GM18507 (cell line): Measurements from ENCODE around the gene DNAH2.

Experiments
- DNase-seq: peaks from one replicate; pipeline ENCODE4 v3.0.0; 2011; ENCODE audit warnings: low read depth; ENCODE audit not compliant: insufficient read length; ENCODE audit errors: extremely low spot score
- FAIRE-seq: peaks from 2 replicates; lab custom pipeline; 2011; peaks lifted over from hg19 to GRCh38; lab: Jason Lieb, UNC

DNAH2 gene

DNA sequence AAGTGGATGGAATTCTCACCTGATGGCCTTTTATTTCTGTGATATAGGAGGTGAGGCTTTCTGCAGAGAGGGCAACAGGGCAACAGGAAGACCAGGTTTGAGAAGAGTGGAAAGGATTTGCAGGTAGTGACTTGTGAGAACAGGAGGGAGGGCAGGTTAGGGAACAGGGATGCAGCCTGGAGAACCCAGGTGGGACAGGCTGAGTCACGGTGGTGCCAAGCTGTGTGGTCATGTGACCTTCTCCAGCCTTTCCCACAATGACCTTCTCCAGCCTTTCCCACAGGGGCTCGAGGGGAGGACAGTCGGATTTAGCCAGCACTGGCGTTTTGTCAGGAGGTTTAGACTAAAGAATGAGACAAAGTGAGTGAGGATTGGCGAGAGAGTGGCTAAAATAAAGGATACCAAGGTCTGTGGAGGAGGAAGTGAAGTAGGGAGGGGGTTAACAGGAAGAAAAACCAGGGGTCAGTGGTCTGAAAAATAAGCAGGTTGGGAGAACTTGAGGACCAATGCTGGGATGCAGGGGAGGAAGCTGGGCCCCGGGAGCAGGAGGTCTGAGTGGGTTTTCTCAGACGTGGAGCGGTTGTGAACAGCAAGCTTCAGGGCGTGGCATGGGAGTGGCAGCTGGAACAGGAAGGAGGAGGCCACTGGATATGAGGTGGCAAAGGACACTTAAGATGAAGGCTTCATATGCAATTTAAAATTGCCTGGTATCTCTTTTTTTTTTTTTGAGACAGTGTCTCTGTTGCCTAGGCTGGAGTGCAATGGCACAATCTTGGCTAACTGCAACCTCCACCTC is 37.7 kb downstream of the DNAH2 start:
- DNase-seq: no peak
- no peak for FAIRE-seq

DNA sequence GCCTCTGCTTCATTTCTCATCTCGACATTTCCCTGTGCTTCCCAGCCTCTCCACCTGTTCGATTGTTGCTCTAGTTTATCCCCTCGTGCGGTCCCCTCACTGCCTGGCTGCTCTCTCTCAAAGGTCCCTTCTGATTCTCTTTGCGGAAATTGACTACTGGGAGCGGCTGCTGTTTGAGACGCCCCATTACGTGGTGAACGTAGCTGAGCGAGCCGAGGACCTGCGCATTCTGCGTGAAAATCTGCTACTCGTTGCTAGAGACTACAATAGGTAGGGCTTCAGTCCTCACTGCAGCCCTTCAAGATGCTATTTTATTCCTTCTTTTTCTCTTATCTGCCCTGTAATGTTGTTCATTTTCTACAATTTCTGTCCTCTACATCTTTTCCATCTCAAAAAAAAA is 39.4 kb downstream of the DNAH2 start:
- DNase-seq (no peak), FAIRE-seq (no peak)

DNA sequence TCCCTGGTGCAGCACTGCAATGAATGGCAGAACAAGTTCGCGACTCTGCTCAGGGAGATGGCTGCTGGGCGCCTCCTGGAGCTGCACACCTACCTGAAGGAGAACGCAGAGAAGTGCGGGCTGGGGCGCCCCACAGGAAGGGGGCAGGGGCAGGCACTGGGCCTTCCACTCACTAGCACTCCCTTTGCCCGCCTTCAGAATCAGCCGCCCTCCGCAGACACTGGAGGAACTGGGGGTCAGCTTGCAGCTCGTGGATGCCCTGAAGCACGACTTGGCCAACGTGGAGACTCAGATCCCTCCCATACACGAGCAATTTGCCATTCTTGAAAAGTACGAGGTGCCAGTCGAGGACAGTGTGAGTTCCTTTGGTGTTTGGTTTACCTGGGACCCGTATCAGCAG is 46.4 kb downstream of the DNAH2 start:
- FAIRE-seq (no peak), DNase-seq (no peak)

DNA sequence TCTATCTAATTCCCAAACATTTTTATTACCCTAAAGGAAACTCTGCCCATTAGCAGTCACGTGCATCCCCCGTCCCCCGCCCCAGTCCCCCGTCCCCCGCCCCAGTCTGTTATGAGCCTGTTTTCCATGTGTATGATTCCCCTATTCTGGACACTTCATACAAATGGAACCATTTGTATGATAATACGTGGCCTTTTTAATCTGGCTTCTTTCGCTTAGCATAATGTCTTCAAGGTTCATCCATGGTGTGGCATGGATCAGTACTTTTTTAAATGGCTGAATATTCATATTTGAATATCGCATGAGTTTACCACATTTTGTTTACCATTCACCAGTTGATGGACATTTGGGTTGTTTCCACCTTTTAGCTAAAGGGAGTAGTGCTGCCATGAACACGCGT is 49.5 kb downstream of the DNAH2 start:
- DNase-seq (no peak), FAIRE-seq (no peak)

DNA sequence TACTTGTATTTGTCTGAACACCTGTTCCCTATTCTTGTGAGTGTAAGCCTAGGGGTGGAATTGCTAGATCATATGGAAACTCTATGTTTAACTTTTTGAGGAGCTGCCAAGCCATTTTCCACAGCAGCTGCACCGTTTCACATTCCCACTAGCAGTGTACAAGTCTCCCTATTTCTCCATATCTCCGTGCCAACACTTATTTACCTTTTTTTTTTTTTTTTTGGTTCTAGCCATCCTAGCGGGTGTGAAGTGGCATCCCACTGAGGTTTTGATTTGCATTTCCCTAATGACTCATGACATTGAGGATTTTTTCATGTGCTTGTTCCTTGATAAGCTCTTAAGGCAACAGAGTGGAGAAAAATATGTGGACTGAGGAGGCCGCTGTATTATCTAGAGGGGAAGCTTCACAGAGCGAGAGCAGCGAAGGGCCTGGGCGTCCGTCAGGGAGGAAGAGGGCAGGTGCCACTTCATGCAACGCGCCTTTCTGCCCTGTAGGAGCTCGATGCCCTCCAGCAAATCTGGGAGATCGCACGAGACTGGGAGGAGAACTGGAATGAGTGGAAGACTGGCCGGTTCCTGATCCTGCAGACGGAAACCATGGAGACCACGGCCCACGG is 50.0 kb downstream of the DNAH2 start:
- FAIRE-seq (no peak), DNase-seq (no peak)

DNA sequence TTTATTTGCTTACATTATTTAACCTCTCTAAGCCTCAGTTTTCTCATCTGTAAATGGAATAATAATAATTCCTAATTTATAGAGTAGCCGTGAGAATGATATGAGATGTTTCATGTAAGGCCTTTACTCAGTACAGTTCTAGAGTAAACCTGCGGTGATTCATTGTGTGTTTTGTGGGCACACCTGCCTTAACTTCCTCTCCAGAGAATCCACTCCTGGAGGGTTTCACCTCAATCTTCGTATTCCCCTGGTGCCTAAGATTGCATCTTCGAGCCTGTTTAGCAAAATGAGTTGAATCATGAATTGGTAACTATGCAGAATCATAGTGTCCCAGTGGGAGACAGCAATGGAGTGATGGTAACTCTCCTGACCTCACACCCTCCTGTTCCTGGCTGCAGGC is 52.3 kb downstream of the DNAH2 start:
- DNase-seq (no peak), FAIRE-seq (no peak)

DNA sequence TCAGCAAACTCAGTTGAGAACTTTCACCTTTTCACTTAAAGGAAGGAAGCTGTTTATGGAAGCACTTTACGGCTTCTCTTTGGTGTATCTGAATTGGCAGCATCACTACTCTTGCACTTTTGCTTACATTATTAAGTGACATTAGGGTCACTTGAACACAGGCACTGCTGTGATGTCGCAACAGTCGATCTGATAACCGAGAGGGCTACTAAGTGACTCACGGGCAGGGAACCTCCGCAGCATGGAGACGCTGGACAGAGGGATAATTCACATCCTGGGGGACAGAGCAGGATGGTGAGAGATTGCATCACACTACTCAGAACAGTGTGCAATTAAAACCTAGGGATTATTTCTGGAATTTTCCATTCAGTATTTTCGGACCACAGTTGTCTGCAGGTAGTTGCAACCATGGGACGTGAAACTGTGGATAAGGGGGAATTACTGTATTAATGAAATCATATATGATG is 56.5 kb downstream of the DNAH2 start:
- DNase-seq (no peak), FAIRE-seq (no peak)

DNA sequence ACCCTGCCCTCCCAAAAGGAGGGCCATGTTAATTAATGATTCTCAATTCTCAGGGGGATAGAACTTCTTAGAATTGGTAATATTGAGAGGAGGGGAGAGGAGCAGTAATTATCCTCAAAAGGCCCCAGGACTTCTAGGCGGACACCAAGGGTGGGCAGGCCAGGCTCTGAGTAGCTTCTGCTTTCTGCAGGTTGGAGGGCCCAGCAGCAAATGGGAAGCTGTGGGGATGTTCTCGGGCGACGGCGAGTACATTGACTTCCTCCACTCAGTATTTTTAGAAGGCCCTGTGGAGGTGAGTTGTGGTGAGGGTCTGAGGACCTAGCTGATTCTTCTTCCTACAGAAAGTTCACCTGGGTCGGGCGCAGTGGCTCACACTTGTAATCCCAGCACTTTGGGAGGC is 57.5 kb downstream of the DNAH2 start:
- FAIRE-seq (no peak), DNase-seq (no peak)

DNA sequence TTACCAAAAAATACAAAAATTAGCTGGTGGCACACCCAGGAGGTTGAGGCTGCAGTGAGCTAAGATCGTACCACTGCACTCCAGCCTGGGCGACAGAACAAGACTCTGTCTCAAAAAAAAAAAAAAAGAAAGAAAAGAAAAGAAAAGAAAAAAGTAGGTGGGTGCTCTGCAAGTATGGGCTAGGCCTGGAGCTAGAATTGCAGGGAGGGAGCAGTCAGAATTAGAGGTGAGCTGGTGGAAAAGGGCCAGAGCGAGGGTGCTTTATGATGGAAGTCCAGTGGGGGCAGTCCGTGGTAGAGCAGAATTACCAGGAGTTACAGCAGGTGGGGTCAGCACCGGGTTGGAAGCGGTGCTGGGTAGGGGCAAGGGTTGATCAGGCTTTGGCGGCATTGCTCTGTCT is 59.5 kb downstream of the DNAH2 start:
- DNase-seq (no peak), FAIRE-seq (no peak)

DNA sequence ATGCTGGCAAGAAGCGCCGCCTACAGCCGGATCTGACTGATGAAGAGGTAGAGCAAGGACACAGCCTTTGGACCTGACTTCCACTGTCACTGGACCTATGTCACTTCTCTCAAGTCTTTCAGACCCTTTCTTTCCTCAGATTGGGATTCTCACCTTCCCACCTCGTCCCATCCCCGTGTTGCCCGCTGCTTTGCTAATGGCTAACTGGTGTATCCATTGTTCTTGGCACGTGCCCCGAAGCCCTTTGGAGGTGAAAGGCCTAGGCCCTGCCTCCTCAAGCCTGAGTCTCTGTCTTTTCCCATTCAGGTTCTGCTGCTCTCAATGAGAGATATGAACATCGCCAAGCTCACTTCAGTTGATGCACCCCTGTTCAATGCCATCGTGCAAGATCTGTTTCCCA is 63.2 kb downstream of the DNAH2 start:
- no peak for DNase-seq
- no peak for FAIRE-seq

DNA sequence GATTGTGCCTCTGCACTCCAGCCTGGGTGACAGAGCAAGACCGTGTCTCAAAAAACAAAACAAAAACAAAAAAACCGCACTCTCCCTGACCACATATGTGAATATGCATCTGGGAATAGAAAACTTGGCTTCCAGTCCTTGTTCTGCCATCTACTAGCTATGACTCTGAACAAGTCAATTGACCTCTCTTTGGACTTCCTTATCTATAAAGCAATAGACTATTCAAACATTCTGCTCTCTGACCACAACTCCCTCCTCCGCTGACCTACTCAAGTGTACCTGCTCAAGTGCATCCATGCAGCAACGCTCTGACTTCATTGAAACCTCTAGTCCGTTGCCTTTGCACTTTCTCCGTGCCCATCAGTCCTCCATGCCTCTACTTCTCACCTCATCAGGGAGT is 63.9 kb downstream of the DNAH2 start:
- FAIRE-seq (peak; percentile 89), DNase-seq (peak; percentile 45)

DNA sequence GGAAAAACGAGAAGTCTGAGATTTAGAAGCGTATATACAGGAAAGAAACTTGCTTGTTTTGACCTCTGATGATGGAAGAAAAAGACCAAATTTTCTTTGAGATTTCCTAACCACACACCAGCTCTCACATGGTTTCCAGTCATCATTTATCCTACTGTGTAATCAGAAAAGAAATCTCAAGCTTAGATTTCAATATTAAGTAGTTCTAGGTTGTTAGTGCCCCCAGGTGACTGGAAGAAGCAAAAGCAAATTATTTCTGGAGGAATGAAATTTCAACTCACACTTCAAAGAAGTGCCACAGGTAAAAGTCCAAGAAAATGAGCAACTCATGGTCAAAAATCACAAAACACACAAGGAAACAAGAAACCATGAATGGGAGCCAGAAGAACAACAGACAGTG is 64.7 kb downstream of the DNAH2 start:
- no peak for FAIRE-seq
- no peak for DNase-seq

DNA sequence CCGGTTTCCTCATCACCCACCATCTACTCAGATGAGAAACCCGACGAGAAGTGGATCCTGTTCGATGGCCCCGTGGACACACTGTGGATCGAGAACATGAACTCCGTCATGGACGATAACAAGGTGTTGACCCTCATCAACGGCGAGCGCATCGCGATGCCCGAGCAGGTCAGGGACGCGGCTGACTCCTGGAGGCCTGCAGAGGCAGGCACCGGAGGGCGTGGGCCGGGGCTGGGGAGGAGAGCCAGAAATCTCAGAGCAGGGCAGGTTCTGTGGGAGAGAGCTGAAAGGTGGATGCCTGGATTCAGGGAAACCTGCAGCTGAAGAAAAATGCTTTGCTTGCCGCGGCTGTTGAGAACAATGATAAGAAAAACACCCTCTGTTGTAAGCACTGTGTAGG is 69.3 kb downstream of the DNAH2 start:
- FAIRE-seq (no peak), DNase-seq (no peak)

DNA sequence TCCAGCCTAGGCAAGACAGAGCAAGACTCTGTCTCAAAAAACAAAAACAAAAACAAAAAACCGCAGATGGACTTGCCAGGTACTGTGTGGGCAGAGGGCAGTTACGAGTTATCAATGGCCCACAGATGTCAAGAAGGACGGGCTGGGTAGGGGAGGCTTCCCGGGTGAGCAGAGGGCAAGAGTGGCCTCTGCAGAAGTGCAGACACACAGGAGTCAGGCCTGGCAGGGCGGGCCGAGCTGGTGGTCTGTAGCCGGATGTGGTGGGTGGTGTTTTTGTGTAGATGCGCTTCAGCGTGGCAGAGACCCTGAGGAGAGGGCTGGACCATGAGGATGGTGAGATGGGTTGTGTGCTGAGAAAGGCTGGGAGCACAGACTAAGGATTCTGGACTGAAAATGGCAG is 71.6 kb downstream of the DNAH2 start:
- DNase-seq (no peak), FAIRE-seq (no peak)

DNA sequence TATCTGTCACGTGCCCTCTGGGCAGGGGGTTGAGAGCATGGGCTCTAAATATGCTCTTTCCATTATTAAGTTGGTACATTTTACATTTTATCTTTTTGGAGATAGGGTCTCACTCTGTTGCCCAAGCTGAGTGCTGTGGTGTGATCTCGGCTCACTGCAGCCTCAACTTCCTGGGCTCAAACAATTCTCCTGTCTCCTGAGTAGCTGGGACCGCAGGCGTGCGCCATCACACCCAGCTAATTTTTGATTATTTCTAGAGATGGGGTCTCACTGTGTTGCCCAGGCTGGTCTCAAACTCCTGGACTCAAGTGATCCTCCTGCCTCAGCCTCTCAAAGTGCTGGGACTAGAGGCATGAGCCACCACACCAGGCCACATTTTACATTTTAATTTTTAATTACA is 72.6 kb downstream of the DNAH2 start:
- FAIRE-seq (no peak), DNase-seq (no peak)

DNA sequence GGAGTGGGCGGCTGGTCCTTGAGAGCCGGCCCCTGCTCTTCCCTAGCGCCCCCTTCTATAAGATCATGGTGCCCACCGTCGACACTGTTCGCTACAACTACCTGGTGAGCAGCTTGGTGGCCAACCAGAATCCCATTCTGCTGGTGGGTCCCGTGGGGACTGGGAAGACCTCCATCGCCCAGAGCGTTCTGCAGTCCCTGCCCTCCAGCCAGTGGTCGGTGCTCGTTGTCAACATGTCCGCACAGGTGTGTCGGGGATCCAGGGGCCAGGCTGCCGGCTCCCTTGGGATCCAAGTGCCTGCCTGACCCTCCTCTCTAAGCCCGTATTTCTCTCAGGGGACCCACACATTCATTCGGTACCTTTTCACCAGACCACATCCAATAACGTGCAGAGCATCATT is 75.1 kb downstream of the DNAH2 start:
- no peak for DNase-seq
- no peak for FAIRE-seq

DNA sequence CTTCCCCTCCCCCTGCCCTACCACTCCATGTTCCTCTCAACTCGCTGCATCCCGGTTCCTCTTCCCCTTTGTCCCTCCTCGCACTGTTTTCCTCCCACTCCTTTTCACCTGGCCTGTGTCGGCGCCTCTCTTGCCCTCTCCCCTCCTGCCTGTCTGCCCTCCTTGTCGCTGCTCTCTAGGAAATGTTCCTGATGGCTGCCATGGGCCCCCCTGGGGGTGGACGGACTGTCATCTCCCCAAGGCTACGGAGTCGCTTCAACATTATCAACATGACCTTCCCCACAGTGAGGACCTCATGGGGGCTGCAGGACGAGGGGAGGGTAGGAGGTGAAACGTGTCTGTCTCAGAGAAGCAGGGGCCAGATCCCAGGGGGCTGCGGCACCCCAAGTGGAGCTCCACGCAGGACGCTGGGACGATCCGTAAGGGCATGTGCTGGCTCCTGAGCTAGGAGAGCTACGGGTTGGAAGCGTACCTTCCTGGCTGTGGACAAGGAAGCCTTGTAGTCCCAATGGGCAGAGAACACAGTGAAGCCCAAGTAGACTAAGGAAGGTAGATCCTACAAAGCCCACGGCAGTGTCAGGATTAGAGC is 76.6 kb downstream of the DNAH2 start:
- FAIRE-seq: no peak
- DNase-seq: no peak

DNA sequence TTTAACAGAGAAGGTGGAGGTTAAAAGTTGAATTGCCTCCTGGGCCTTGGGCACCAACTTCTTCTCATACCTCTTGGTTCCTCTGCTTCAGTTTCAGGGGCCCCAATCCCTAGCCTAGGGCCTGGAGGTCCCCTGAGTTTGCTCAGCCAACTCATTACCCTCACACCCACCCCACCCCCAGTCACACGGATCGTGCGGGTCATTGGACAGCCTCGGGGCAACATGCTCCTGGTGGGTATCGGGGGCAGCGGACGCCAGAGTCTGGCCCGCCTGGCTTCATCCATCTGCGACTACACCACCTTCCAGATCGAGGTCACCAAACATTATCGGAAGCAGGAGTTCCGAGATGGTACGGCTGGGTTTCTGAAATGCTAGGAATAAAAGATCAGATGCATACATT is 80.4 kb downstream of the DNAH2 start:
- FAIRE-seq (no peak), DNase-seq (no peak)

DNA sequence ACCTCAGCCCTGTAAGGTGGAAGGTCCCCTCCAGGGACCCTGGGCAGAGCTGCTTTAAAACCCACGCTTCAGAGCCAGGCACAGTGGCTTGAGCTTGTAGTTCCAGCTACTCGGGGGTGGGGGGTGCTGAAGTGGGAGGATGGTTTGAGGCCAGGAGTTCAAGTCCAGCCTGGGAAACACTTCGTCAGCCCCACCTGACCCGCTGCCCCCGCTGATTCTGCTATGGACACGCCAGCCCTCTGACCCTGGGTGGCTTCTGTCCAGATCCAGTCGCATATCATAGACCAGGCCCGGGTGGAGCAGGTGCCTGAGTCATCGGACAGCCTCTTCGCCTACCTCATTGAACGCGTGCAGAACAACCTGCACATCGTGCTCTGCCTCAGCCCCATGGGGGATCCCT is 81.3 kb downstream of the DNAH2 start:
- FAIRE-seq: no peak

DNA sequence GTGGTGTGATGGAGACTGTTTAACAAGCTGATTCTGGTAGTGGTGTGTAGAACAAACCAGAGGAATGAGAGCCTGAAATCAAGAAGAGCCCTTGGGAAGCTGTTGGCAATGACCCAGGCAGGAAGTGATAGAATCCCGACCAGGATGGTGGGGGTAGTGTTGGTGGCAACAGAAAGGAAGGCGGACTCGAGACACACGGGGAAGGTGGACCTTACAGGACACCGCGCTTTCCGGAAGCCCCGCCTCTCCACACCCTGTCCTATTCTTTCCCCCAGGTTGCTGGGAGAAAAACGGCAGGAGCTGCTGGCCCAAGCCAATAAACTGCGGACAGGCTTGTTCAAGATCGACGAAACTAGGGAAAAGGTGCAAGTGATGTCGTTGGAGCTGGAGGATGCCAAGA is 86.4 kb downstream of the DNAH2 start:
- DNase-seq (no peak), FAIRE-seq (no peak)

More for the DNA sequence above, 81.3 kb downstream of the DNAH2 start:
- DNase-seq: no peak

DNA sequence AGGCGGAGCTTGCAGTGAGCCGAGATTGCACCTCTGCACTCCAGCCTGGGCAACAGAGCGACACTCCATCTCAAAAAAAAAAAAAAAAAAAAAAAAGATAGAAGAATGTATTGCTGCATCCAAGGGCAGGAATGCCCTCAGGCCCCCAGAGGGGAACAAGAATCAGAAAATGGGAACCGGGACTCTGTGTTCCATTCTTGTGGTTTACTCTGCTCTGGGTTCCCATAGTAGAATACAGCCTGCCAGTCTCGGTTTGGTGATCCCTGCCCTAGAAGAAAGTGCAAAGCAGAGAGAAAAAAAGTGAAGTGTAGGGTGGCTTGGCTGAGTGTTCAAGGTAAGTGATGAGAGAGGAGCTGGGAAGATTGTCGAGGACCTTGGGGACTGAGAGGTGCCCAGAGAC is 89.0 kb downstream of the DNAH2 start:
- DNase-seq (no peak), FAIRE-seq (no peak)
